Fibroblast of gingiva (primary cell): ENCODE measurements around the gene IGFALS.
"Not testable (repeated sequence)": the region's sequence is repeated elsewhere in the genome, so short reads cannot be mapped to it uniquely, and the experiment has no call there.

Experiments
- DNase-seq: peaks from one replicate; pipeline ENCODE4 v3.0.0-alpha.2; 2011; ENCODE audit warnings: low read depth

The IGFALS gene

GRCh38 chr16:1818204-1818872 lies 24.8 kb upstream of the IGFALS start:
- DNase-seq = no peak

- no peak for DNase-seq
These were observed 24.2 kb upstream of the IGFALS start for GRCh38 chr16:1817716-1818115.

GRCh38 chr16:1817276-1817589 lies 23.7 kb upstream of the IGFALS start:
- DNase-seq = no peak

GRCh38 chr16:1816396-1817275 lies 23.1 kb upstream of the IGFALS start:
- no peak for DNase-seq

- DNase-seq = no peak
These were observed 22.0 kb upstream of the IGFALS start for GRCh38 chr16:1815461-1815860.

GRCh38 chr16:1812732-1813163 lies 19.2 kb upstream of the IGFALS start:
- no peak for DNase-seq

- no peak for DNase-seq
These were observed 17.0 kb upstream of the IGFALS start for GRCh38 chr16:1810536-1810935.

- DNase-seq = no peak
These were observed 16.6 kb upstream of the IGFALS start for GRCh38 chr16:1810106-1810505.

GRCh38 chr16:1809281-1809801 lies 15.8 kb upstream of the IGFALS start:
- no peak for DNase-seq

GRCh38 chr16:1808691-1809090 lies 15.2 kb upstream of the IGFALS start:
- DNase-seq = no peak

- no peak for DNase-seq
These were observed 14.1 kb upstream of the IGFALS start for GRCh38 chr16:1807626-1808025.

- DNase-seq = no peak
These were observed 7.2 kb upstream of the IGFALS start for GRCh38 chr16:1800701-1801100.

- DNase-seq = not testable (repeated sequence)
These were observed 5.8 kb upstream of the IGFALS start for GRCh38 chr16:1799263-1799662.

GRCh38 chr16:1794908-1795666 lies 1.6 kb upstream of the IGFALS start:
- DNase-seq = no peak

GRCh38 chr16:1794221-1794871 lies 841 bp upstream of the IGFALS start:
- no peak for DNase-seq

GRCh38 chr16:1792836-1793577 lies 498 bp downstream of the IGFALS start:
- no peak for DNase-seq

GRCh38 chr16:1791943-1792812 lies 1.3 kb downstream of the IGFALS start:
- DNase-seq = no peak

GRCh38 chr16:1791256-1791942 lies 2.1 kb downstream of the IGFALS start:
- no peak for DNase-seq

- DNase-seq = no peak
These were observed 2.8 kb downstream of the IGFALS start for GRCh38 chr16:1790611-1791255.
